ENCODE results near the gene TMPRSS11A.

GRCh38 chr4:67941074-67941473, 22.2 kb downstream of the TMPRSS11A start:
- no peak for TF ChIP-seq CTCF (optimal IDR thresholded peaks at IDR 0.05 in 1 of 3, IDR thresholded peaks at IDR 0.05 in 1 of 3, conservative IDR thresholded peaks at IDR 0.05 in 1 of 3; ENCODE audit: extremely low read depth in 1 of 3, insufficient read depth in 2 of 3, low read length in 3 of 3)
- TF ChIP-seq EZH2 (IDR thresholded peaks at IDR 0.05; ENCODE audit: low read length), result no peak

Measured in keratinocyte (primary cell).